Measurements from ENCODE around the gene TMEM60.
"Not testable (repeated sequence)": the region's sequence is repeated elsewhere in the genome, so short reads cannot be mapped to it uniquely, and the experiment has no call there.

Gene TMEM60

DNA sequence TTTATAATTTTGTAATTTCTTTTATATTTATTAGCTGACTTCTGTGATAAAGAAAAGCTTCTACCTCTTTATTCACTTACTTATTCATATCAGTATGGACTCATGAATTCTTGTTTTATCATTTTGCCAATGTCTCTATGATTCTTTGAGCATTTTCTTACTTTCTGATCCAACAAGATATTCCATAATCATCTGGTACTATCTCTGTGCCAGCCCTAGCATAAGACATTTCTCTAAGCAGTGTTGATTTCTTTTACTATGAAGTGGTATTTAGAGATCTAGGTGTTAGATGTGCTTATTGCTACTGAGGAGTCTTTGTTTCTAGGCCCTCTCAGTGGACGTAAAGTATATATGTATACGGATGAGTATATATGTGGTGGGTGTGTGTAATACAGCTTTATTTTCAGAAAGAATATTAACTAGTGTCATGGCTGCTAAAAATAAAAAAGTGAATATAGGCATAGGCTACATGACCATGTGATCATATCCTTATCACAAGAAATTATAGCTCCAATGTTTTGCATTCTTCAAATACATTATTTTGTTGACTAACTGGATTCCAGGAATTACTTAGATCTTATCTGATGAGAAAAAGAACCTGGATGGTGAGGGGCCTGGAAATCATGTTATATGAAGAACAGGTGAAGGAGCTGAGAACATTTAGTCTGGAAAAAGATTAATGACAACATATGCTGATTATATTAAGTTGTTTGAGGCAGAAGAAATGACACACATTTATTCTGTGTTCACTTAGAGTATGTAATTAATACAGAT, 13.5 kb upstream of the TMEM60 start:
- DNase-seq (ENCODE audit: low read depth) = no peak

DNA sequence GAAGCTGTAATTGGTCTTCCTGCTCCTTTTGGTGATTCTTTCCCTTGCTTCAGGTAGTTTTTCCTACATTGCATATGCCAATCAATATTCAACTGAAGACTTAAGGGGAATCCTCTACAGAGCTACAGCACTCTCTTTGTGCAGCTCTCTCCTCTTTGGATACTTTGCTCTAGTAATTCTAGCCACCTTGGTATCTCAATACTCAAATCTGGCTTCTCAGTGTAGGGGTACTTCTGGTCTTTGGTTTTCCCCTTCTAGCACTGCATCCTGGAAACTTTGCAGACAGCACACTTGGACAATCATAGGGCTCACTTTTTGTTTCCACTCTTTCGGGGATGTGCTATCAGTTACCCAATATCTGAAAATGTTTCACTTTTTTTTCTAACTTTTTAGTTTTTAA, 10.3 kb upstream of the TMEM60 start:
- no peak for DNase-seq (ENCODE audit: low read depth)

DNA sequence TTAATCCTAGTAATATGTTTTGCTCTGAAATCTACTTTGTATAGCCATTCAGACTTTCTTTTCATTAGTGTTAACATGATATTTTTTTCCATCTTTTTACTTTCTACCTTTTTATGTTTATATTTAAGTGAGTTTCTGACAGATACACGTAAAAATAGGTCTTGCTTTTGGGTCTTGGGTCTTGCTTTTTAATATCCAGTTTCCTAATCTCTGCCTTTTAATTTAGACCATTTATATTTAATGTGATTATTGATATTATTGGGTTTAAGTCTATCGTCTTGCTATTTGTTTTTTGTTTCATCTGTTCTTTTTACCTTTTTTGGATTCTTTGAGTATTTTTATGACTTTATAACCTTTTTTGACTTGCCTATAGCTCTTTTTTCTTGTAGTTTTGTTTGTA, 8.2 kb upstream of the TMEM60 start:
- no peak for DNase-seq (ENCODE audit: low read depth)

DNA sequence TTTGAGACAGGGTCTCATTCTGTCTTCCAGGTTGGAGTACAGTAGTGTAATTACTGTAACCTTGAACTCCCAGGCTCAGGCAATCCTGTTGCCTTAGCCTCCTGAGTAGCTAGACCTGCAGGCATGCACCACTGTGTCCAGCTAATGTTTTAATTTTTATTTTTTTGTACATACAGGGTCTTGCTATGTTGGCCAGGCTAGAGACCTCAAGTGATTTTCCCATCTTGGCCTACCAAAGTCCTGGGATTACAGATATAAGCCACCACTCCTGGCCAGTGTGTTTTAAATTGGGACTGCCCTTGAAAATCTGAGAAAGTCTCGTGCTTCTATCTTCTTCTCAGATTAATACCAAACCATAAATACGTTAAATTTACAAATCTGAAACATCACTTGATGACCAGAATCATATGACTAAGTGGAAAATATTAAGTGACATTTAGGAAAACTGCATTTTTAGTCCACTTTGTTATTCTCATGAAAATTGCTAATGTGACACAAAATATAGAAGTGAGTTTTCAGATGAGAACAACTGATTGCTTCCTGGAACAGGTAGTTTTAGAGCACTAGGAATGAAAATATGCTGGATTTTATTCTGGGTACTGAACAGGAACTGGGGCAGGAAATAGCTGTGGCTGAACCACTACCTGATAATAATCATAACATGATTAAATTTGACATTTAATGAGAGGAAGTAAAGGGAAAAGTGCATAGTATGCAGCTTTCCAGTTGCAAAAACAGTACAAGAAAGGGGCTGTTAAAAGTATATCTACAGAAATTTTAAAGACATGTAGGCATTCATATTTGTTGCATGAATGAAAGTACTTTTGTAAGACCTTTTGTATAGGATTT, 4.5 kb upstream of the TMEM60 start:
- DNase-seq (ENCODE audit: low read depth) = no peak

- DNase-seq (ENCODE audit: low read depth) = no peak
Measured at GRCh38 chr7:77800730-77801129, 2.5 kb upstream of the TMEM60 start.

- DNase-seq (ENCODE audit: low read depth) = no peak
Measured at GRCh38 chr7:77800158-77800557, 1.9 kb upstream of the TMEM60 start.

DNA sequence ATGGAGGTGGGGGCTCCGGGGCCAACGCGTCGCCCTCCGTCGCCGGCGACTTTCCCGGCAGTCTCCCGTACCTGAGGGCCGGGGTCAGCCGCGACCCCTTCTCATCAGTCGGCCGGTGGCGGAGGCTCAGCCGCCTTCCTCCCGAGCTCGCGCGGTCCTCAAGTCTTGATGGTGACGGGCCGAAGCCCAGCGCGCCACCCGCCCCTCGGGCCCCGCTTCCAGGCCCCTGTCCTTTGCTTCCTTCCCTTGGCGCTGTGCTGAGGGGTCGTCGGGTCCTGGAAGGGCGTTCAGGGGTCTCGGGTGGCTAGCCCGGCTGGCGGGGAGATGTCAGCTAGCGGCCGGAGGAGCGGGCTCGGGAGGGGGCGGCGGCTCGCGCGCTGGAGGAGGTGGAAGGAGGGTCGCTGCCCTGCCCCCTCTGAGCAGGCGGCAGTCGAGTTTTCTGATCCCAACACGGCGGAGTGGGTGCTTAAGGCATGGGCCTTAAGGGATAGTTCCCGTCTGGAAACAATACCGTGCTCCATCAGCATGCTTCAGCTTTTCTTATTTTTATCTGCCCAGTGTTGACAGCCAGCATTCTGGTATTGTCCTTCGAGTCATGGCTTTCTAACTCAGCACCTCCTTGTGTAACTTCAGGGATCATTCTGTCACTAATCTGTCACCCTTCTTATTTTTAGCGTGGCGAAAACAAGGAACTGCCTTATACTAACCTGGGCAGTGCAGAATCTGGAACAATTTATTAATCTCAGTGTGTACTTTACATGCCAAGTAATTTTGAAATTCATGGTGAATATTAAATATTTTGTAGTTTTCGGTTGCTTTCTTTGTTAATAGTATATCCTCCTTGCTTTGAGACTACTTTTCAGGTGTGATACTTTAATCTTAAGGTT, 1.1 kb upstream of the TMEM60 start:
- DNase-seq (ENCODE audit: low read depth) = no peak

- DNase-seq (ENCODE audit: low read depth) = no peak
Measured at GRCh38 chr7:77797734-77798393, 370 bp downstream of the TMEM60 start.

GRCh38 chr7:77796960-77797359, 1.3 kb downstream of the TMEM60 start:
- DNase-seq (ENCODE audit: low read depth) = no peak

DNA sequence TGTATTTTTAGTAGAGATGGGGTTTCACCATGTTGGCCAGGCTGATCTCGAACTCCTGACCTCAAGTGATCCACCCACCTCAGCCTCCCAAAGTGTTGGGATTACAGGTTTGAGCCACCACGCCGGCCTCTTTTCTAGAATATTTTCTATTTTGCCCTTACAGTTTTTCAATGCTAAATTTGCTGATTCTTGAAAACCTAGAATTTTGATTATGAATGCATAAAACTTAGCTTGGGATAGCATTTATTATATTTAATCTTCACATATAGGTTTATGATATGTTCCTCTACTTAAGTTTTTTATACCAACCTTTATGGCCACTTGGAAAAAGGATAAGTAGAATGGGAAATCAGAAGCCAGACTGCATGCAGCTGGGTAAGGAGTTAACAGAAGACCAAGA, 2.1 kb downstream of the TMEM60 start:
- no peak for DNase-seq (ENCODE audit: low read depth)

DNA sequence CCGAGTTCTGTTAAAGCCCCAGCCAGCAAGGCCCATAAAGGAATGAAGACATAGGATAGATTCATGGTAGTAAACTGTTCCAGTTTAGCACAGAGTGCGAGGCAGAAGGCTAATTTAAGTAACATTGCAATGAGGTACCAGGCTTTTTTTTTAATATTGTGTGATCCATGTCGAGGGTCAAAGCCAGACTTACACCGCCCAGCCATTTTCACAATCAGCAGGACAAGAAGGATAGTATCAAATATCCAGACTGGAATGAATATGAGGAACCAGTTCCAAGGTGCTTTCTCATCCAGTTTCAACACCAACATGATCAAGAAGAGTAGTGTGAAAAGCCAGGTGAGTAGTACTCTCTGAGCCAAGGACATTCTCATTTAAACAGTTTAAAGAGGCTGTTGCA, 4.2 kb downstream of the TMEM60 start:
- DNase-seq (ENCODE audit: low read depth) = no peak

GRCh38 chr7:77791956-77792355, 6.3 kb downstream of the TMEM60 start:
- DNase-seq (ENCODE audit: low read depth) = no peak

GRCh38 chr7:77791336-77791735, 6.9 kb downstream of the TMEM60 start:
- no peak for DNase-seq (ENCODE audit: low read depth)

DNA sequence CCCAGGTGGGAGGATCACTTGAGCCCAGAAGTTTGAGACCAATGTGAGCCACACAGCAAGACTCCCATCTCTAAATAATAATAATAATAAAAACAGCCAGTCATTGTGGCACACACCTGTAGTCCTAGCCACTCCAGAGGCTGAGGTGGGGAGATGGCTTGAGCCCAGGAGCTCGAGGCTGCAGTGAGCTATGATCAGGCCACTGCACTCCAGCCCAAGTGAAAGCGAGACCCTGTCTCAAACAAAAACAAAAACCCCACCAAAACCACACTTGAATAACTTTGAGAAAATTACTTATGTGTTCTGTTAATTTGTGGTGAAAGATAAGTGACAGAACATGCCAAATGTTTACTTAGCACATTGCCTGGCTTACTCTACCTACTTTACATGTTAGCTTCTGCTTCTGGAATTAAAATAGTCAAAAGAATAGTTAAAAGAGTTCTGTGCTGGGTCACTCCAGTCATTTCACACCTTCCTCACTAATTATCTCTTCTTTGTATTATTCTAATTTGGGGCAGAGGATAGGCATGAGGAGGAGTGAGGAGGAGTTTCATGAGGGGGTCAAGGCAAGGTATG, 9.8 kb downstream of the TMEM60 start:
- no peak for DNase-seq (ENCODE audit: low read depth)

DNA sequence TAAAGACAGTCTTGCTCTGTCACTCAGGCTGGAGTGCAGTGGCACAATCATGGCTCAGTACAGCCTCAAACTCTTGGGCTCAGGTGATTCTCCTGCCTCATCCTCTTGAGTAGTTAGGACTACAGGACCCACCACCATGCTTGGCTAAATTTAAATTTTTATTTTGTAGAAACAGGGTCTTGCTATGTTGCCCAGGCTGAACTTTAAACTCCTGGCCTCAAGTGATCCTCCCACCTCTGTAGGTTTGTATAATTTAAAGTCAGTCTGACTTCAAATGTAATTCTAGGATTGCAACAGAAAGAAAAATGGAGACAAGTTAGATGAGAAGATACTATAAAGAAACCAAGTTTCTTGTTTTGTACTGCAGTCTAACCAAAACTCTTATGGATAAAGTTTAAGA, 11.5 kb downstream of the TMEM60 start:
- DNase-seq (ENCODE audit: low read depth) = no peak

DNA sequence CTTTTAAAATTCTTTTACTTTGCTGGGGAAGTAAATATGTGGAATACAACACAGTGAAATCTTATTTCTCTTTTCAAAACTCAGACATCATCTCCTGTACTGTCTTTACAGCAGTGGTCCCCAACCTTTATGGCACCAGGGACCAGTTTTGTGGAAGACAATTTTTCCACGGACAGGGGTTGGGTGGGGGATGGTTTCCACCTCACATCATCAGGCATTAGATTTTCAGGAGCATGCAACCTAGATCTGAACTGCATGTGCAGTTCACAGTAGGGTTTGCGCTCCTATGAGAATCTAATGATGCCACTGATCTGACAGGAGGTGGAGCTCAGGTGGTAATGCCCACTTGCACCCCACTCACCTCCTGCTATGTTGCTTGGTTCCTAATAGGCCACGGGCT, 12.2 kb downstream of the TMEM60 start:
- no peak for DNase-seq (ENCODE audit: low read depth)

DNA sequence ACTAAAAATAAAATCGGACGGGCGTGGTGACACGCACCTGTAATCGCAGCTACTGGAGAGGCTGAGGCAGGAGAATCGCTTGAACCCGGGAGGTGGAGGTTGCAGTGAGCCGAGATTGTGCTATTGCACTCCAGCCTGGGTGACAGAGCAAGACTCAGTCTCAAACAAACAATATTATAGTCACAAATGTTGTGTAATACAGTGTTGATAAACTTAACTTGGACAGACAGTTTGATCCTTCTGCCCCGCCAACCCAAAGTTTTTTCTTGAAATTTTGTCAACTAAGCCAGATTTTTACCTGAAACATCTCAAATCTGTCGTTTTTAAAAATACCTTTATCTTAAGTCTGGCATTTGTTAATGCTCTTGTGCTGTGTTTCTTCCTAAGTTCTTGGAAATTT, 13.8 kb downstream of the TMEM60 start:
- DNase-seq (ENCODE audit: low read depth) = not testable (repeated sequence)

- no peak for DNase-seq (ENCODE audit: low read depth)
Measured at GRCh38 chr7:77783545-77783944, 14.7 kb downstream of the TMEM60 start.

GRCh38 chr7:77783111-77783510, 15.1 kb downstream of the TMEM60 start:
- DNase-seq (ENCODE audit: low read depth) = no peak

DNA sequence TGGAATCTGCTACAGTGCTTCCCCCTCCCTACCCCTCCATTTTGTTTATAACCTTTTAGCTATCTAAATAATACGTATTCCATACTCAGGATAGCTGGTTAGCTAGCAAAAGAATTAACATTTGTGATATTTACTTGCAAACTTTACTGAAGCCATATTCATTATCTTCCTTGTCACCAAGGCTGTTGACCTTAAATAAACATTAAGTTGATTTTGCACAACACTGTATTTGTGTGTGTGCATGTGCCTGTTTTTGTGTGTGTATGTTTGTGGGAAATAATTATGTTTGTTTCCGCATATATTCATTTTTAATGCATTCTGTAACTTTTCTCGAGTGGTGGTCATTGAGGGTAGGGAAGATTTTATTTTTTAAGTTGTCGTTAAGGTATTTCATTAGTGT, 15.9 kb downstream of the TMEM60 start:
- DNase-seq (ENCODE audit: low read depth) = no peak

DNA sequence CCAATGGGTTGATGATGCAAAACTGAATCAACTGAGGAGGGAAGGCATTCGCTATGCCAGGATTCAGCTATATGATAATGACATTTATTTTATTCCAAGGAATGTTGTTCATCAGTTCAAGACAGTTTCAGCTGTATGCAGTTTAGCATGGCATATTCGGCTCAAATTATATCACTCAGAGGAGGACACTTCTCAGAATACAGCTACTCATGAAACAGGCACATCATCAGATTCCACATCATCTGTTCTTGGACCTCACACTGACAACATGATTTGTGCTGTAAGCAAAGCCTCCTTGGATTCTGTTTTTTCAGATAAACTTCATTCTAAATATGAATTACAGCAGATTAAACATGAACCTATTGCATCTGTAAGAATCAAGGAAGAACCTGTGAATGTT, 19.7 kb downstream of the TMEM60 start:
- DNase-seq (ENCODE audit: low read depth) = no peak

- DNase-seq (ENCODE audit: low read depth) = no peak
Measured at GRCh38 chr7:77771901-77772300, 26.3 kb downstream of the TMEM60 start.
